T-helper 2 cell treated with Interferon-gamma antibody and Interleukin-4, amounts not matched to agents 5 μg/mL and 100 μg/mL, for 36 hours (primary cell): ENCODE data around the gene FGFR3.

ENCODE experiments used
- DNase-seq: peaks from one replicate; pipeline ENCODE4 v3.0.0; 2021; ENCODE audit warnings: low spot score
- H3K27ac Mint-ChIP-seq: one replicate; pipeline ENCODE4 v1.8.0; 2021; ENCODE audit warnings: mild to moderate bottlenecking, mixed read lengths
- H3K27me3 Mint-ChIP-seq: one replicate; pipeline ENCODE4 v1.8.0; 2021; ENCODE audit warnings: low read depth, mixed read lengths
- H3K36me3 Mint-ChIP-seq: one replicate; pipeline ENCODE4 v1.8.0; 2021; ENCODE audit warnings: low read depth, mixed read lengths
- H3K4me1 Mint-ChIP-seq: one replicate; pipeline ENCODE4 v1.8.0; 2021; ENCODE audit warnings: low read depth, mixed read lengths
- H3K4me3 Mint-ChIP-seq: one replicate; pipeline ENCODE4 v1.8.0; 2022; ENCODE audit warnings: mild to moderate bottlenecking, moderate library complexity, mixed read lengths
- H3K9me3 Mint-ChIP-seq: one replicate; pipeline ENCODE4 v1.8.0; 2021; ENCODE audit warnings: mixed read lengths

The FGFR3 gene

GRCh38 chr4:1783970-1784369 is 9.1 kb upstream of the FGFR3 start:
- H3K4me1 Mint-ChIP-seq = no peaks in the 10 kb centered on the region
- no peaks in the 10 kb centered on the region for H3K9me3 Mint-ChIP-seq
- H3K27ac Mint-ChIP-seq = no peak overlapping the region
- H3K4me3 Mint-ChIP-seq = no peak overlapping the region
- no peak for DNase-seq
- H3K27me3 Mint-ChIP-seq = no peaks in the 10 kb centered on the region
- no peaks in the 10 kb centered on the region for H3K36me3 Mint-ChIP-seq

GRCh38 chr4:1784395-1784788 is 8.7 kb upstream of the FGFR3 start:
- no peaks in the 10 kb centered on the region for H3K27me3 Mint-ChIP-seq
- H3K9me3 Mint-ChIP-seq = no peaks in the 10 kb centered on the region
- H3K4me3 Mint-ChIP-seq = no peak overlapping the region
- no peaks in the 10 kb centered on the region for H3K4me1 Mint-ChIP-seq
- no peak overlapping the region for H3K27ac Mint-ChIP-seq
- DNase-seq = no peak
- H3K36me3 Mint-ChIP-seq = no peaks in the 10 kb centered on the region

GRCh38 chr4:1784789-1785591 is 8.1 kb upstream of the FGFR3 start:
- no peaks in the 10 kb centered on the region for H3K36me3 Mint-ChIP-seq
- no peaks in the 10 kb centered on the region for H3K9me3 Mint-ChIP-seq
- H3K4me3 Mint-ChIP-seq = no peak overlapping the region
- H3K4me1 Mint-ChIP-seq = no peaks in the 10 kb centered on the region
- no peak overlapping the region for H3K27ac Mint-ChIP-seq
- peaks cover under 1% of the 10 kb centered on the region for H3K27me3 Mint-ChIP-seq
- DNase-seq = no peak

GRCh38 chr4:1785592-1785991 is 7.5 kb upstream of the FGFR3 start:
- no peaks in the 10 kb centered on the region for H3K4me1 Mint-ChIP-seq
- H3K4me3 Mint-ChIP-seq = no peak overlapping the region

GRCh38 chr4:1786544-1787362 is 6.3 kb upstream of the FGFR3 start:
- Mint-ChIP-seq H3K4me1 (no peaks in the 10 kb centered on the region), H3K27me3 (peaks cover 13% of the 10 kb centered on the region), H3K36me3 (no peaks in the 10 kb centered on the region), H3K4me3 (no peak overlapping the region), H3K9me3 (no peaks in the 10 kb centered on the region), H3K27ac (no peak overlapping the region)
- no peak for DNase-seq

More at GRCh38 chr4:1785592-1785991, 7.5 kb upstream of the FGFR3 start:
- peaks cover 3% of the 10 kb centered on the region for H3K27me3 Mint-ChIP-seq
- no peaks in the 10 kb centered on the region for H3K36me3 Mint-ChIP-seq
- H3K27ac Mint-ChIP-seq = no peak overlapping the region
- DNase-seq = no peak
- H3K9me3 Mint-ChIP-seq = no peaks in the 10 kb centered on the region

- Mint-ChIP-seq H3K27me3 (peaks cover 15% of the 10 kb centered on the region), H3K4me3 (no peak overlapping the region), H3K4me1 (no peaks in the 10 kb centered on the region), H3K36me3 (no peaks in the 10 kb centered on the region), H3K27ac (no peak overlapping the region), H3K9me3 (no peaks in the 10 kb centered on the region)
- no peak for DNase-seq
Measured at GRCh38 chr4:1787411-1788077, 5.5 kb upstream of the FGFR3 start.

GRCh38 chr4:1788254-1788973 is 4.7 kb upstream of the FGFR3 start:
- H3K27ac Mint-ChIP-seq = no peak overlapping the region
- H3K9me3 Mint-ChIP-seq = no peaks in the 10 kb centered on the region
- H3K4me3 Mint-ChIP-seq = no peak overlapping the region
- H3K4me1 Mint-ChIP-seq = no peaks in the 10 kb centered on the region
- H3K27me3 Mint-ChIP-seq = peaks cover 17% of the 10 kb centered on the region
- no peak for DNase-seq
- no peaks in the 10 kb centered on the region for H3K36me3 Mint-ChIP-seq

- peaks cover 20% of the 10 kb centered on the region for H3K27me3 Mint-ChIP-seq
- no peaks in the 10 kb centered on the region for H3K9me3 Mint-ChIP-seq
- no peak for DNase-seq
- H3K27ac Mint-ChIP-seq = no peak overlapping the region
- no peaks in the 10 kb centered on the region for H3K36me3 Mint-ChIP-seq
- no peaks in the 10 kb centered on the region for H3K4me1 Mint-ChIP-seq
- H3K4me3 Mint-ChIP-seq = no peak overlapping the region
Measured at GRCh38 chr4:1789552-1789951, 3.5 kb upstream of the FGFR3 start.

GRCh38 chr4:1790005-1790404 is 3.1 kb upstream of the FGFR3 start:
- no peak for DNase-seq
- Mint-ChIP-seq H3K27ac (no peak overlapping the region), H3K4me3 (no peak overlapping the region), H3K9me3 (no peaks in the 10 kb centered on the region), H3K27me3 (peaks cover 20% of the 10 kb centered on the region), H3K4me1 (no peaks in the 10 kb centered on the region), H3K36me3 (no peaks in the 10 kb centered on the region)

GRCh38 chr4:1792158-1792831 is 798 bp upstream of the FGFR3 start:
- H3K27ac Mint-ChIP-seq = no peak overlapping the region
- H3K4me3 Mint-ChIP-seq = peak overlapping the region; percentile 40
- no peaks in the 10 kb centered on the region for H3K9me3 Mint-ChIP-seq
- peaks cover 31% of the 10 kb centered on the region for H3K27me3 Mint-ChIP-seq
- no peaks in the 10 kb centered on the region for H3K36me3 Mint-ChIP-seq
- no peak for DNase-seq
- H3K4me1 Mint-ChIP-seq = no peaks in the 10 kb centered on the region

GRCh38 chr4:1793496-1793840 is 375 bp downstream of the FGFR3 start:
- no peaks in the 10 kb centered on the region for H3K36me3 Mint-ChIP-seq
- peak; percentile 26 for DNase-seq
- no peak overlapping the region for H3K27ac Mint-ChIP-seq
- peaks cover 31% of the 10 kb centered on the region for H3K27me3 Mint-ChIP-seq
- H3K9me3 Mint-ChIP-seq = no peaks in the 10 kb centered on the region
- no peak overlapping the region for H3K4me3 Mint-ChIP-seq
- H3K4me1 Mint-ChIP-seq = no peaks in the 10 kb centered on the region

GRCh38 chr4:1793940-1794808 is 1.1 kb downstream of the FGFR3 start:
- Mint-ChIP-seq H3K36me3 (no peaks in the 10 kb centered on the region), H3K4me3 (no peak overlapping the region), H3K9me3 (no peaks in the 10 kb centered on the region), H3K27ac (no peak overlapping the region), H3K4me1 (no peaks in the 10 kb centered on the region), H3K27me3 (peaks cover 31% of the 10 kb centered on the region)
- DNase-seq = no peak
